PC-3 (cell line): ENCODE data around the gene LHFPL3.

ENCODE experiments used
- EZH2 ChIP-seq: fragments of 300-600 bp; sonication (generic); IDR thresholded peaks from one replicate; pipeline ENCODE4 v1.6.1; 2017; ENCODE audit warnings: antibody characterized with exemption, mild to moderate bottlenecking, low read length; ENCODE audit not compliant: unreplicated experiment
- EZH2phosphoT487 ChIP-seq: fragments of 300-600 bp; sonication (generic); IDR thresholded peaks from 2 replicates; pipeline ENCODE4 v1.6.1; 2018; ENCODE audit warnings: mild to moderate bottlenecking, antibody characterized with exemption, low read length, borderline replicate concordance
- TF ChIP-seq, protein P1 (sequence below): fragments of 300-600 bp; sonication (generic); conservative IDR thresholded peaks from 2 replicates; pipeline ENCODE4 v1.5.1; 2017; ENCODE audit warnings: antibody characterized with exemption, low read depth, mild to moderate bottlenecking, low read length

DNA sequence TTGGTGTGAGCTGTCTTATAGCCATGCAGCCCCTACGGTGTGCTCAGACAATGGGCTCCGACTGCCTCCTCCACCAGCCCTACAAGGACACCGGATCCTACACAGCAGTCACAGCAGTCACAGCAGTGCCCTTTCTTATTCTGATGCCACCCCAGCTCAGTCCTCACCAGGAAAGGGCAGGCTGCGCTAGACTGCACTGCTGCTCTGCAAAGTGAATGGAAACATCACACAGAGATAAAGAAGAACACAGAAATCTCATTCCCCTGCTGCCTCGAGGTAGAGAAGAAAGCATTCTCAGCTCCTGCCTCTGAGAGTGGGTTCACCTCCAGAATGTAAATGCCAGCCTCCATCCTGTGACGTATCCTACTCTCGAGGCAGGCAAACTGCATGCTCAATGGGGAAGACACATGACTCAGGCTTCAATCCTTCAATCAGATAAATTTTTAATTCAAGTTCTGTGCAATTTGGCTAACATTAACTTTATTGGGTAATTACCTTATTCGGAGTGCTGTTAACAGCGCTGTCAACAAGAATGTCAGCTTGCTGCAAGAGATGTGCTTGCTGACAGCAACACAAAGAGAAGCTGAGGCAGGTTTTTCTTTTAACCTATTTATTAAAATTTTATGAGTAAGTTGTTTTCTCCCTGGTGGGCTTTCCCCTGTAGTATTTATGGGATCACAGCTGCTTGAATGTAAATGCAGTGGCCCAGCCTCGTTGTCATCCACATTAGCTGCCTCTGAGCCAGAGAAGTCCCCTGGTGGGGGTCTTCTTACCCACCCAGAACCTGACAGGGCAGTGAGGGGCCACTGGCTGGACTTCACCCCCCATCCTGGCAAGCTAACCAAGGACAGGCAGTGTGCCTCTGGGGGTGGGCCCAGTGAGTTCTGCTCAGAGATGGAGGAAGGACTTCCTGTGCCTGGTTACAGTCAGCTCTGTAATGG lies 444.3 kb downstream of the LHFPL3 start:
- TF ChIP-seq, protein P1, sequence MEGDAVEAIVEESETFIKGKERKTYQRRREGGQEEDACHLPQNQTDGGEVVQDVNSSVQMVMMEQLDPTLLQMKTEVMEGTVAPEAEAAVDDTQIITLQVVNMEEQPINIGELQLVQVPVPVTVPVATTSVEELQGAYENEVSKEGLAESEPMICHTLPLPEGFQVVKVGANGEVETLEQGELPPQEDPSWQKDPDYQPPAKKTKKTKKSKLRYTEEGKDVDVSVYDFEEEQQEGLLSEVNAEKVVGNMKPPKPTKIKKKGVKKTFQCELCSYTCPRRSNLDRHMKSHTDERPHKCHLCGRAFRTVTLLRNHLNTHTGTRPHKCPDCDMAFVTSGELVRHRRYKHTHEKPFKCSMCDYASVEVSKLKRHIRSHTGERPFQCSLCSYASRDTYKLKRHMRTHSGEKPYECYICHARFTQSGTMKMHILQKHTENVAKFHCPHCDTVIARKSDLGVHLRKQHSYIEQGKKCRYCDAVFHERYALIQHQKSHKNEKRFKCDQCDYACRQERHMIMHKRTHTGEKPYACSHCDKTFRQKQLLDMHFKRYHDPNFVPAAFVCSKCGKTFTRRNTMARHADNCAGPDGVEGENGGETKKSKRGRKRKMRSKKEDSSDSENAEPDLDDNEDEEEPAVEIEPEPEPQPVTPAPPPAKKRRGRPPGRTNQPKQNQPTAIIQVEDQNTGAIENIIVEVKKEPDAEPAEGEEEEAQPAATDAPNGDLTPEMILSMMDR, result no peak
- TF ChIP-seq EZH2phosphoT487 (no peak), EZH2 (no peak)
